ENCODE data around the gene MTUS2. TPM values are rescaled to one million over a fixed set of nuclear protein-coding genes. Genes with fewer than 3 reads are reported as not detected.

The MTUS2 gene
- total RNA-seq, 1 experiment from 2014 or later: 0.35 TPM

GRCh38 chr13:29081697-29082440 lies 261.7 kb downstream of the MTUS2 start:
- H3K18ac ChIP-seq (ENCODE audit: insufficient read length, low read depth, low read length): no peak overlapping the region
- no peak overlapping the region for H2BK5ac ChIP-seq (ENCODE audit: insufficient read length, low read length)
- no peak overlapping the region for H4K91ac ChIP-seq (ENCODE audit: insufficient read length, low read depth, low read length)
- no peak overlapping the region for H2AFZ ChIP-seq (ENCODE audit: low read length)
- no peaks in the 10 kb centered on the region for H3K4me1 ChIP-seq (ENCODE audit: insufficient read depth, low read length)
- H3K4me3 Mint-ChIP-seq: no peak overlapping the region
- no peaks in the 10 kb centered on the region for H4K20me1 ChIP-seq (ENCODE audit: control insufficient read depth, insufficient read depth, insufficient read length)
- no peaks in the 10 kb centered on the region for H3K9me3 ChIP-seq (ENCODE audit: control insufficient read depth, low read depth, low read length)
- H2BK12ac ChIP-seq (ENCODE audit: insufficient read length, low read depth, low read length): no peak overlapping the region
- no CpG with 5 or more reads among the region's 7 CpGs for WGBS (ENCODE audit: extremely low coverage, insufficient read length, low lambda C conversion rate)
- no peak overlapping the region for H2BK120ac ChIP-seq (ENCODE audit: low read depth, low read length, poor library complexity, severe bottlenecking)
- no peak overlapping the region for H2BK15ac ChIP-seq (ENCODE audit: low read depth, low read length)
- H3K27me3 ChIP-seq (ENCODE audit: insufficient read depth, low read length): no peaks in the 10 kb centered on the region
- no peak for TF ChIP-seq CTCF (conservative IDR thresholded peaks at IDR 0.05)
- H3T11ph ChIP-seq (ENCODE audit: low read length): no peak overlapping the region
- H3K9me3 Mint-ChIP-seq: peaks cover 5 to 8% of the 10 kb centered on the region in 2 experiments; a peak in 3 of 5 replicates
- H3K23me2 ChIP-seq (ENCODE audit: insufficient read length, low read depth, low read length, poor library complexity, severe bottlenecking): no peaks in the 10 kb centered on the region
- peak overlapping the region in 1 of 3 experiments; percentile 83; a peak in 1 of 7 replicates for H3K27ac Mint-ChIP-seq
- no peak overlapping the region for H3K27ac ChIP-seq (ENCODE audit: insufficient read length, low read depth, low read length)
- H3K4me2 ChIP-seq (ENCODE audit: insufficient read depth, insufficient read length, low read length): no peak overlapping the region
- no peak overlapping the region for H3K23ac ChIP-seq (ENCODE audit: insufficient read length, low read depth, low read length)
- no peak for DNase-seq
- no peak overlapping the region for H4K5ac ChIP-seq (ENCODE audit: insufficient read length, low read depth, low read length)
- no peak overlapping the region for H3K4ac ChIP-seq (ENCODE audit: low read depth, low read length)
- no peak overlapping the region for H2BK20ac ChIP-seq (ENCODE audit: low read depth, low read length, poor library complexity, severe bottlenecking)
- no peaks in the 10 kb centered on the region for H3K79me1 ChIP-seq (ENCODE audit: insufficient read depth, low read depth, low read length, poor library complexity, severe bottlenecking)
- H3K27me3 Mint-ChIP-seq (ENCODE audit: low read depth): no peaks in the 10 kb centered on the region; the same call in 1 of the 2 replicates
- H3K79me2 ChIP-seq (ENCODE audit: insufficient read depth, low read length): no peaks in the 10 kb centered on the region
- no peak overlapping the region for H3K9ac ChIP-seq (ENCODE audit: extremely low read depth, insufficient read length, low read length)
- no peak overlapping the region for H4K8ac ChIP-seq (replicated peaks; ENCODE audit: insufficient read length, low read depth, low read length)
- H3K4me1 Mint-ChIP-seq: peaks cover 0 to 4% of the 10 kb centered on the region in 2 experiments; a peak in 2 of 4 replicates
- H3K14ac ChIP-seq (ENCODE audit: insufficient read depth, low read length): no peak overlapping the region
- H3K36me3 Mint-ChIP-seq (ENCODE audit: insufficient read depth in 1 of 3, low read depth in 3 of 3): peaks cover 0 to 3% (median 2%) of the 10 kb centered on the region in 3 experiments; a peak in 4 of 7 replicates
- H2AK5ac ChIP-seq (ENCODE audit: insufficient read length, low read length): no peak overlapping the region
- no peak overlapping the region for H3K56ac ChIP-seq (ENCODE audit: insufficient read length, low read depth, low read length)

Measured in H9 (cell line).